Activated T-cell treated with anti-CD3 and anti-CD28 coated beads, Interleukin-2, amount 50 U/mL, for 4 hours (primary cell): ENCODE results near the gene CMIP. TPM values are rescaled to one million over a fixed set of nuclear protein-coding genes. Genes with fewer than 3 reads are reported as not detected.
A peak's percentile ranks its signal among the peaks of the same experiment; 100 is the strongest.
"Not testable (repeated sequence)": the region's sequence is repeated elsewhere in the genome, so short reads cannot be mapped to it uniquely, and the experiment has no call there.

Source experiments
- ATAC-seq, 2 donors: fragments of 200-7000 bp; cut with Tn5 transposase; one replicate each; pipeline ENCODE4 v1.10.0; 2021
- DNase-seq: peaks from one replicate; pipeline ENCODE4 v3.0.0-alpha.2; 2020
- H3K27me3 Mint-ChIP-seq: one replicate; pipeline ENCODE4 v1.8.0; 2021; ENCODE audit warnings: low read depth, mixed read lengths
- H3K36me3 Mint-ChIP-seq: one replicate; pipeline ENCODE4 v1.8.0; 2022; ENCODE audit warnings: mixed read lengths; ENCODE audit not compliant: insufficient read depth
- H3K4me1 Mint-ChIP-seq: one replicate; pipeline ENCODE4 v1.8.0; 2021; ENCODE audit warnings: low read depth, mixed read lengths
- H3K4me3 Mint-ChIP-seq: one replicate; pipeline ENCODE4 v1.8.0; 2021; ENCODE audit warnings: mild to moderate bottlenecking, moderate library complexity, mixed read lengths
- H3K9me3 Mint-ChIP-seq: one replicate; pipeline ENCODE4 v1.8.0; 2021; ENCODE audit warnings: mixed read lengths
- total RNA-seq, 3 donors: library from RNA; stranded (reverse); gene quantifications; one replicate each; pipeline ENCODE4 v1.2.1, GENCODE V29; 2021

The CMIP gene
- total RNA-seq, 3 donors from 2014 or later = 20.8 to 23.5 (median 21.9) TPM

DNA sequence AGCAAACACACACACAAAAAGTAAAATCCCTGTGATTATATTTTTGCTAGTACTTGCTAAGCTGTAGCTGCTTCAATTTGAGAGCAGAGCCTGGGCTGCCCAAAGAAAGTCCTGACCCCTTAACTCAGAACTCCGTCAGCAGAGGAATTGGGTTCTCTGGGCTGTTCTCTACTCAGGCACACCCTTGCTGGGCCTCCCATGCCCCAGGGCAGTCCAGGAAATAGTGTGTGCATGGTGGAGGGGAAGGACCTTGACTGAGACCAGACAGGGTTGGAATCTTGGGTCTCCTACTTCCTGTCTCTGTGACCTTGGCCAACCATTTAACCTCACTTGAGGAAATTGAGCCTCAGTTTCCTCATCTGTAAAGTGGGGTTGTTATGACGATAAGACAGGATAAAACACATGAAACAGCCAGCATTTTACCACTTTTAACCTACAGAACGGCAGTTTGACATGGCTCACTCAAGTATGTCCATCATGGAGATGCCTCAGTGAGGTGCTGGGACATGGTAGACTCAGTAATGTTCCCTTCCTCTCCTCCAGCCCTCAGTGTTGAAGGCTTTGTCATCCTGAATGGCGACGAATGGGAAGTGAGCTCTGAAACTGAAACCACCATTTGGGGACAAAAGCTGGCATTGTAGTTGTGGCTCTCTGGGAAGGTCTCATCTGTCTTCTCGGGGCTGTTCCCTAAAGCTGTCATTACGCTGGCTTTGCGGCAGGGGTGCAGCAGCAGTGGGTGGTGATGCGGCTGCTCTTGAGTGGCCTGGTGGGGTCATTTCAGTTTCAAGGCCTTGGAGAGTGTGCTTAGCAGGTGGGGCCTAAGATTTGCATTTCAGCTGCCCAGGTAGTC, 74.9 kb downstream of the CMIP start:
- ATAC-seq (no peak), DNase-seq (no peak)
- peaks cover 42% of the 10 kb centered on the region for H3K4me1 Mint-ChIP-seq
- H3K4me3 Mint-ChIP-seq = no peak overlapping the region
- no peaks in the 10 kb centered on the region for H3K9me3 Mint-ChIP-seq
- no peaks in the 10 kb centered on the region for H3K27me3 Mint-ChIP-seq
- H3K36me3 Mint-ChIP-seq = peaks cover 7% of the 10 kb centered on the region

GRCh38 chr16:81520151-81520470, 75.5 kb downstream of the CMIP start:
- no peak for ATAC-seq
- DNase-seq = no peak
- H3K9me3 Mint-ChIP-seq = no peaks in the 10 kb centered on the region
- peaks cover 43% of the 10 kb centered on the region for H3K4me1 Mint-ChIP-seq
- H3K27me3 Mint-ChIP-seq = no peaks in the 10 kb centered on the region
- peaks cover 7% of the 10 kb centered on the region for H3K36me3 Mint-ChIP-seq
- H3K4me3 Mint-ChIP-seq = no peak overlapping the region

GRCh38 chr16:81520560-81521135, 76.0 kb downstream of the CMIP start:
- no peaks in the 10 kb centered on the region for H3K27me3 Mint-ChIP-seq
- no peak overlapping the region for H3K4me3 Mint-ChIP-seq
- H3K36me3 Mint-ChIP-seq = peaks cover 6% of the 10 kb centered on the region
- H3K4me1 Mint-ChIP-seq = peaks cover 46% of the 10 kb centered on the region
- H3K9me3 Mint-ChIP-seq = no peaks in the 10 kb centered on the region
- ATAC-seq = no peak
- DNase-seq = no peak

GRCh38 chr16:81521141-81521626, 76.6 kb downstream of the CMIP start:
- Mint-ChIP-seq H3K4me1 (peaks cover 50% of the 10 kb centered on the region), H3K4me3 (no peak overlapping the region), H3K27me3 (no peaks in the 10 kb centered on the region), H3K9me3 (no peaks in the 10 kb centered on the region), H3K36me3 (peaks cover 6% of the 10 kb centered on the region)
- DNase-seq (peak; percentile 55), ATAC-seq (peak; percentile 56 to 78)

DNA sequence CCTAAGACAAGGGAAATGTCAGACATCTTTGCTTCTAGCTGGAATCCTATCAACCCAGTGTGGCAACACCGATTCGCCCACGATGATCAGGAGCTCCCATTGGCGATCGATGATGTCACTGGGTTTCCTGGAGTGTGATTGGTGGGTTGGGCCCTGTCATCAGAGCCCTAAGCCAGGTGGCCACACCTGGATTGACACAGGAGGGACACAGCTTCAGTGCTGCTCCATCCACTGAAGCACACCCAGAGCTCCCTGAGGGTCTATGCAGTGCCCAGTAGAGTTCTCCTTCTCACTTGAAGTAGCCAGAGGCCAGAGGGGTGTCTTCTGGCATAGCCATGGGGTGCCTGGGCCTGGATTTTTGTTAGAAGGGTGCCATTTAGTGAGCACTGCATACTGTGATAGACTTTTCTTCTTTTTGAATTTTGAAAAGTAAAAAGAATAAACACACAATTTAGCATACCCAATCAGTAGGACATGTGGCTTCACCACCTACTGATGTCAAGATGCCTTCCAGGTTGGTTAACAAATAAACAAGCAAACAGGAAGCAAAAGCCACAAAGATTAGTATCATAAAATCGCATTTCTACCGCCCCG, 77.6 kb downstream of the CMIP start:
- H3K27me3 Mint-ChIP-seq = no peaks in the 10 kb centered on the region
- no peak for ATAC-seq
- no peaks in the 10 kb centered on the region for H3K9me3 Mint-ChIP-seq
- no peak overlapping the region for H3K4me3 Mint-ChIP-seq
- no peak for DNase-seq
- peaks cover 59% of the 10 kb centered on the region for H3K4me1 Mint-ChIP-seq
- H3K36me3 Mint-ChIP-seq = peaks cover 5% of the 10 kb centered on the region

DNA sequence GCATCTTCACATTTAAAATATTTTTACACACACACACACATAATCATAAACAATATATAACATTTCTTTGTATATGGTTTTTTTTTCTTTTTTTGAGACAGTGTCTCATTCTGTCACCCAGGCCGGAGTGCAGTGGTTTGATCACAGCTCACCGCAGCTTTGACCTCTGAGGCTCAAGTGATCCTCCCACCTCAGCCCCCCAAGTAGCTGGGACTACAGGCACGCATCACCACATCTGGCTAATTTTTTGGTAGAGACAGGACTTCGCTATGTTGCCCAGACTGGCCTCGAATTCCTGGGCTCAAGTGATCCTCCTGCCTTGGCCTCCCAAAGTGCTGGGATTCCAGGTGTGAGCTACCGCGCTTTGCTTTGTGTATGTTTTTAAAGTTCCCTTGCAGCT, 78.2 kb downstream of the CMIP start:
- not testable (repeated sequence) for H3K27me3 Mint-ChIP-seq, ATAC-seq, H3K36me3 Mint-ChIP-seq, H3K9me3 Mint-ChIP-seq, DNase-seq, H3K4me3 Mint-ChIP-seq
- H3K4me1 Mint-ChIP-seq = peaks cover 64% of the 10 kb centered on the region

DNA sequence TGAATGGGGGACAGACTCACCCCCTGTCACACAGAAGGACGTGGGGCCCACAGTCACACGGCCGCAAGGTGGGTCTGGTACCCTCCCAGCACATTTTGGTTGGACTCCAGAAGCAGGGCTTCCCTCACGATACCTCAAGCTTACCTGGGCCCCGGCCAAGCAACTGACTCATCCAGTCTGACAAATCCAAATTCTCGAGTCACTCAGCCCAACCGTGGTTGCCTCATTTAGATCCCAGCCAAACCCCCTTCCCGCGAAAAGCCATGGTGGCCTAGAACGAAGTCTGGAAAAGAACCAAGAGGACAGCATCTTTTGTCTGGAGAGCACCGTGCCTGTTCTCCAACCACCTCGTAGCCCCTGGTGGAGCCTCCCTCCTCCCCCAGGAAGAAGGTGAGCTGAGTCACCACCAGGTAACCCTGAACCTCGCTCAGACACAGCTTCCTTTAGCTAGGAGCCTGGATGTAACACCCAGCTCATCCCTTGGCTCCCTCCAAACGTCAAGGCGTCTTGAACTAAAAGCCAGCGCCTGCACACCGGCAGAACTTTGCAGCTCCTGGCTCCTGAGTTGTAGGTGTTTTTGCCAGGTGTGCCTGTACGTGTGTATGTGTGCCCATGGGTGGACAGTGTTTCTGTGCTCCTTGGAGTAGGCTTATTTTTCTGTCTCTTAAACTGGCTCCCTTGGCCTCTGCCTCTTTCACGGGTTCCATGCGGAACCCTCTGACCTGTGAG, 78.9 kb downstream of the CMIP start:
- Mint-ChIP-seq H3K4me1 (peaks cover 69% of the 10 kb centered on the region), H3K4me3 (peak overlapping the region; percentile 13), H3K9me3 (no peaks in the 10 kb centered on the region), H3K36me3 (peaks cover 3% of the 10 kb centered on the region), H3K27me3 (no peaks in the 10 kb centered on the region)
- DNase-seq (no peak), ATAC-seq (no peak)

DNA sequence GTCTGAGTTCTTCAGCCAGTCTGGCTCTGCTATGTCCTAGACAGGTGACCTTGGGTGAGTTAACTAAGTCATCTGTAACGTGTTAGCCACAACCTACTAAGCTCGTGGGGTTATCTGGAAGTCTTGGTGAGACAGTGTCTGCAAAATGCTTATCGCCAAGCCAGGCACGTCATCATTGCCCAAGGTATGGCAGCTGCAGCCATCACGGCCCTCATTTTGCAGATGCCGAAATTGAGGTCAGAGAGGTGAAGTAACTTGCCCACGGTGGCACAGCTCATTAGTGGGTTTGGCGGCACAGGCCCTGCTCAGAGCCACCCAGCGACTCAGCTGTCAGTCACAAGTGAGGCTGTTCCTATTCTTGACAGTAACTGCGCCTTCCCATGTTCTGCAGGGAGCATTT, 79.8 kb downstream of the CMIP start:
- peak; percentile 40 for DNase-seq
- Mint-ChIP-seq H3K9me3 (no peaks in the 10 kb centered on the region), H3K4me1 (peaks cover 74% of the 10 kb centered on the region), H3K36me3 (peaks cover 6% of the 10 kb centered on the region), H3K4me3 (no peak overlapping the region), H3K27me3 (no peaks in the 10 kb centered on the region)
- peak in 1 of 2 donors; percentile 51 for ATAC-seq

GRCh38 chr16:81524885-81525284, 80.3 kb downstream of the CMIP start:
- not testable (repeated sequence) for DNase-seq, ATAC-seq, H3K4me3 Mint-ChIP-seq, H3K9me3 Mint-ChIP-seq, H3K27me3 Mint-ChIP-seq, H3K36me3 Mint-ChIP-seq
- H3K4me1 Mint-ChIP-seq = peaks cover 71% of the 10 kb centered on the region

DNA sequence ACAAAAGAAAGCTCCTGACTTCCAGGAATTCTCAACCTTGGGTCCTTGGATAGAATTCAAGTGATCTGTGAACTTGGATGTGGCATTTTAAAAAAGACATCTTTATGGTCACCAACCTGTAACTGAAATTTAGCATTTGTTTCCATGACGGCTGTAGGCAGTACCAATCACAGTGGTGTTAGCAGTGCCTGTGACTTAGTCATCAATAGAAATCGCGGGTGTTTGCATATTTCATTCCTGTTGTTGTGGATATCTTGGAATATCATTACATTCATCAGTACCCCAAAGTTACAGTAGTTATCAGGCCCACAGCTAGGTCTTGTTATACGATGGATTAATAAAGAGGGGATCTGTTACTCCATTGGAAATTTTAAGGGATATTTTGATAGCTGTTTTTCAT, 81.6 kb downstream of the CMIP start:
- peaks cover 6% of the 10 kb centered on the region for H3K36me3 Mint-ChIP-seq
- no peaks in the 10 kb centered on the region for H3K27me3 Mint-ChIP-seq
- peaks cover 62% of the 10 kb centered on the region for H3K4me1 Mint-ChIP-seq
- DNase-seq = no peak
- no peaks in the 10 kb centered on the region for H3K9me3 Mint-ChIP-seq
- no peak for ATAC-seq
- H3K4me3 Mint-ChIP-seq = no peak overlapping the region

- H3K36me3 Mint-ChIP-seq = peaks cover 6% of the 10 kb centered on the region
- no peak for DNase-seq
- peaks cover 55% of the 10 kb centered on the region for H3K4me1 Mint-ChIP-seq
- no peak for ATAC-seq
- H3K27me3 Mint-ChIP-seq = no peaks in the 10 kb centered on the region
- no peaks in the 10 kb centered on the region for H3K9me3 Mint-ChIP-seq
- no peak overlapping the region for H3K4me3 Mint-ChIP-seq
Measured at GRCh38 chr16:81526935-81527334, 82.3 kb downstream of the CMIP start.

- Mint-ChIP-seq H3K4me1 (peaks cover 50% of the 10 kb centered on the region), H3K27me3 (no peaks in the 10 kb centered on the region), H3K36me3 (peaks cover 6% of the 10 kb centered on the region), H3K4me3 (no peak overlapping the region), H3K9me3 (no peaks in the 10 kb centered on the region)
- no peak for DNase-seq
- ATAC-seq = no peak
Measured at GRCh38 chr16:81527477-81528178, 83.0 kb downstream of the CMIP start.

GRCh38 chr16:81528256-81528655, 83.6 kb downstream of the CMIP start:
- no peak for ATAC-seq
- no peaks in the 10 kb centered on the region for H3K27me3 Mint-ChIP-seq
- H3K4me1 Mint-ChIP-seq = peaks cover 48% of the 10 kb centered on the region
- H3K4me3 Mint-ChIP-seq = no peak overlapping the region
- no peak for DNase-seq
- no peaks in the 10 kb centered on the region for H3K9me3 Mint-ChIP-seq
- H3K36me3 Mint-ChIP-seq = peaks cover 4% of the 10 kb centered on the region

GRCh38 chr16:81530296-81530721, 85.7 kb downstream of the CMIP start:
- peaks cover 39% of the 10 kb centered on the region for H3K4me1 Mint-ChIP-seq
- no peaks in the 10 kb centered on the region for H3K27me3 Mint-ChIP-seq
- H3K9me3 Mint-ChIP-seq = no peaks in the 10 kb centered on the region
- ATAC-seq = no peak
- no peak for DNase-seq
- H3K4me3 Mint-ChIP-seq = no peak overlapping the region
- peaks cover 2% of the 10 kb centered on the region for H3K36me3 Mint-ChIP-seq
